ENCODE results near the gene MOB3A.
"Not testable (repeated sequence)": the region's sequence is repeated elsewhere in the genome, so short reads cannot be mapped to it uniquely, and the experiment has no call there.

Gene MOB3A

GRCh38 chr19:2035590-2035991 lies 60.5 kb downstream of the MOB3A start:
- no peak for DNase-seq

GRCh38 chr19:2034729-2035589 lies 61.2 kb downstream of the MOB3A start:
- DNase-seq, result peak in 3 of 56 donors; percentile 29 to 57 (median 48)

GRCh38 chr19:2034253-2034652 lies 61.9 kb downstream of the MOB3A start:
- DNase-seq, result not testable (repeated sequence)

- DNase-seq, result no peak
Observed at GRCh38 chr19:2033825-2034159, 62.3 kb downstream of the MOB3A start.

- no peak for DNase-seq
Observed at GRCh38 chr19:2033115-2033824, 62.9 kb downstream of the MOB3A start.

- peak; percentile 61 to 99 (median 92) for DNase-seq
Observed at GRCh38 chr19:2032296-2032941, 63.7 kb downstream of the MOB3A start.

GRCh38 chr19:2027361-2027760 lies 68.8 kb downstream of the MOB3A start:
- no peak for DNase-seq

GRCh38 chr19:2026770-2027169 lies 69.4 kb downstream of the MOB3A start:
- no peak for DNase-seq

- no peak for DNase-seq
Observed at GRCh38 chr19:2022289-2022688, 73.8 kb downstream of the MOB3A start.

- no peak for DNase-seq
Observed at GRCh38 chr19:2021453-2022140, 74.5 kb downstream of the MOB3A start.
